ENCODE results near the gene SLC7A6OS.

- TF ChIP-seq CTCF (conservative IDR thresholded peaks at IDR 0.05; ENCODE audit: low read depth in 2 of 2) (no peak), POLR2AphosphoS5 (IDR thresholded peaks at IDR 0.05; ENCODE audit: low read depth) (no peak), EZH2 (IDR thresholded peaks at IDR 0.05; ENCODE audit: low read depth, unreplicated experiment) (no peak), EZH2phosphoT487 (IDR thresholded peaks at IDR 0.05; ENCODE audit: unreplicated experiment) (no peak), JUNB (IDR thresholded peaks at IDR 0.05; ENCODE audit: unreplicated experiment) (no peak), STAT1 (IDR thresholded peaks at IDR 0.05; ENCODE audit: unreplicated experiment) (no peak), REST (IDR thresholded peaks at IDR 0.05; ENCODE audit: unreplicated experiment) (no peak), CREB1 (CRISPR knock-in tag; IDR thresholded peaks at IDR 0.05; ENCODE audit: low read depth) (no peak), ETS1 (IDR thresholded peaks at IDR 0.05) (no peak)
Measured at GRCh38 chr16:68279726-68280558, 30.8 kb downstream of the SLC7A6OS start.
